CD14-positive monocyte (primary cell): ENCODE results near the gene SPOPL. TPM values are rescaled to one million over a fixed set of nuclear protein-coding genes. Genes with fewer than 3 reads are reported as not detected.

ENCODE experiments used
- DNase-seq, 3 donors: peaks; one replicate each; pipeline ENCODE4 v3.0.0-alpha.2; 2011 to 2022
- H2AFZ ChIP-seq: 2 replicates; pipeline ENCODE4 v1.6.0; 2012; ENCODE audit warnings: mild to moderate bottlenecking, low read depth, low read length, inconsistent platforms; ENCODE audit not compliant: insufficient read depth, poor library complexity, severe bottlenecking
- H3K27ac ChIP-seq, 2 donors: 1 replicate in 1 of 2; 2 replicates in 1 of 2; pipeline ENCODE4 v1.5.1; 2012 to 2013; ENCODE audit warnings: low read length in 2 of 2, control low read depth in 1 of 2, inconsistent platforms in 1 of 2, low read depth in 1 of 2, mild to moderate bottlenecking in 1 of 2
- H3K27me3 ChIP-seq, 2 donors: one replicate each; pipeline versions ENCODE4 v1.6.0 to v1.6.1; 2011 to 2013; ENCODE audit warnings: low read length in 2 of 2; ENCODE audit not compliant: control insufficient read depth in 2 of 2, insufficient read depth in 2 of 2
- H3K36me3 ChIP-seq, 2 donors: replicated peaks in 1 of 2; 1 replicate in 1 of 2; 2 replicates in 1 of 2; pipeline versions ENCODE4 v1.5.1 to v1.6.1; 2012 to 2013; ENCODE audit warnings: low read length in 2 of 2, control low read depth in 1 of 2, inconsistent platforms in 1 of 2, mild to moderate bottlenecking in 1 of 2; ENCODE audit not compliant: insufficient read depth in 2 of 2, control insufficient read depth in 1 of 2
- H3K4me1 ChIP-seq, 2 donors: 1 replicate in 1 of 2; 2 replicates in 1 of 2; pipeline versions ENCODE4 v1.5.1 to v1.6.1; 2012 to 2013; ENCODE audit warnings: low read length in 2 of 2, control low read depth in 1 of 2, inconsistent platforms in 1 of 2, mild to moderate bottlenecking in 1 of 2, moderate library complexity in 1 of 2; ENCODE audit not compliant: insufficient read depth in 2 of 2, control insufficient read depth in 1 of 2
- H3K4me2 ChIP-seq: replicated peaks from 2 replicates; pipeline ENCODE3; 2012; ENCODE audit warnings: low read length, moderate library complexity, mild to moderate bottlenecking; ENCODE audit not compliant: poor library complexity, severe bottlenecking; ENCODE audit errors: extremely low read depth
- H3K4me3 ChIP-seq, 3 experiments: fragments of 200-600 bp in 1 of 3; sonication (generic) in 1 of 3; replicated peaks in 1 of 3; 1 replicate in 2 of 3; 2 replicates in 1 of 3; pipeline ENCODE4 v1.5.1; 2011 to 2013; ENCODE audit warnings: low read length in 3 of 3, mild to moderate bottlenecking in 3 of 3, control low read depth in 2 of 3, low read depth in 2 of 3, inconsistent platforms in 1 of 3, moderate library complexity in 1 of 3
- H3K79me2 ChIP-seq: 2 replicates; pipeline ENCODE4 v1.6.0; 2012; ENCODE audit warnings: mild to moderate bottlenecking, control low read depth, inconsistent platforms, low read length, moderate library complexity; ENCODE audit not compliant: insufficient read depth
- H3K9ac ChIP-seq: 2 replicates; pipeline ENCODE4 v1.6.0; 2017; ENCODE audit warnings: low read length, mild to moderate bottlenecking; ENCODE audit not compliant: insufficient read depth, poor library complexity, severe bottlenecking
- H3K9me3 ChIP-seq, 2 donors: replicated peaks in 1 of 2; 1 replicate in 1 of 2; 2 replicates in 1 of 2; pipeline versions ENCODE4 v1.5.1 to v1.6.1; 2012 to 2013; ENCODE audit warnings: low read length in 2 of 2, control low read depth in 1 of 2; ENCODE audit not compliant: control insufficient read depth in 1 of 2, insufficient read depth in 1 of 2
- H4K20me1 ChIP-seq: 2 replicates; pipeline ENCODE4 v1.6.0; 2012; ENCODE audit warnings: mild to moderate bottlenecking, low read length, control low read depth, moderate library complexity; ENCODE audit not compliant: insufficient read depth
- H3K27ac Mint-ChIP-seq, 7 donors: one replicate each; pipeline ENCODE4 v1.8.0; 2020; ENCODE audit warnings: mild to moderate bottlenecking in 7 of 7, mixed read lengths in 7 of 7, moderate library complexity in 6 of 7, inconsistent platforms in 2 of 7
- H3K27me3 Mint-ChIP-seq, 3 donors: one replicate each; pipeline ENCODE4 v1.8.0; 2021 to 2022; ENCODE audit warnings: low read depth in 3 of 3, mild to moderate bottlenecking in 3 of 3, mixed read lengths in 3 of 3, moderate library complexity in 3 of 3, inconsistent platforms in 1 of 3
- H3K36me3 Mint-ChIP-seq, 2 donors: one replicate each; pipeline ENCODE4 v1.8.0; 2020; ENCODE audit warnings: mixed read lengths in 2 of 2, inconsistent platforms in 1 of 2, mild to moderate bottlenecking in 1 of 2
- H3K4me1 Mint-ChIP-seq: one replicate; pipeline ENCODE4 v1.8.0; 2020; ENCODE audit warnings: mild to moderate bottlenecking, mixed read lengths
- H3K4me3 Mint-ChIP-seq, 2 donors: one replicate each; pipeline ENCODE4 v1.8.0; 2020; ENCODE audit warnings: mild to moderate bottlenecking in 2 of 2, mixed read lengths in 2 of 2, moderate library complexity in 1 of 2
- H3K9me3 Mint-ChIP-seq, 7 donors: one replicate each; pipeline ENCODE4 v1.8.0; 2020 to 2022; ENCODE audit warnings: mixed read lengths in 7 of 7, mild to moderate bottlenecking in 6 of 7, moderate library complexity in 6 of 7, inconsistent platforms in 2 of 7
- WGBS: methylation state at CpG from one replicate; pipeline ENCODE4 v1.1.5; 2013; ENCODE audit warnings: missing lambda C conversion rate; ENCODE audit not compliant: insufficient coverage; 5-methylcytosine and 5-hydroxymethylcytosine counted together
- intact Hi-C, 2 donors: fragments of 100-400 bp; cut with micrococcal nuclease; formaldehyde crosslinking; loops; one replicate each; pipeline versions ENCODE4 v1.15.0 to v1.15.1; 2023
- polyA plus RNA-seq, 3 donors: library from polyadenylated mRNA; depleted of rRNA in 1 of 3; unstranded in 2 of 3; stranded (reverse) in 1 of 3; fragments of 300-500 nt in 2 of 3; fragments of >200 nt in 1 of 3; fragmentation: Illumina TruSeq in 2 of 3; gene quantifications; 1 replicate in 2 of 3; 2 replicates in 1 of 3; pipeline ENCODE4 v1.2.3, GENCODE V29; 2012 to 2021
- TF ChIP-seq, protein P1 (sequence below): fragments of 200-600 bp; IDR thresholded peaks from one replicate; pipeline ENCODE4 v1.8.0; 2022; ENCODE audit warnings: antibody characterized with exemption, mild to moderate bottlenecking

SPOPL gene
- polyA plus RNA-seq, 3 donors = 13.1 to 22.4 (median 18.1) TPM

DNA sequence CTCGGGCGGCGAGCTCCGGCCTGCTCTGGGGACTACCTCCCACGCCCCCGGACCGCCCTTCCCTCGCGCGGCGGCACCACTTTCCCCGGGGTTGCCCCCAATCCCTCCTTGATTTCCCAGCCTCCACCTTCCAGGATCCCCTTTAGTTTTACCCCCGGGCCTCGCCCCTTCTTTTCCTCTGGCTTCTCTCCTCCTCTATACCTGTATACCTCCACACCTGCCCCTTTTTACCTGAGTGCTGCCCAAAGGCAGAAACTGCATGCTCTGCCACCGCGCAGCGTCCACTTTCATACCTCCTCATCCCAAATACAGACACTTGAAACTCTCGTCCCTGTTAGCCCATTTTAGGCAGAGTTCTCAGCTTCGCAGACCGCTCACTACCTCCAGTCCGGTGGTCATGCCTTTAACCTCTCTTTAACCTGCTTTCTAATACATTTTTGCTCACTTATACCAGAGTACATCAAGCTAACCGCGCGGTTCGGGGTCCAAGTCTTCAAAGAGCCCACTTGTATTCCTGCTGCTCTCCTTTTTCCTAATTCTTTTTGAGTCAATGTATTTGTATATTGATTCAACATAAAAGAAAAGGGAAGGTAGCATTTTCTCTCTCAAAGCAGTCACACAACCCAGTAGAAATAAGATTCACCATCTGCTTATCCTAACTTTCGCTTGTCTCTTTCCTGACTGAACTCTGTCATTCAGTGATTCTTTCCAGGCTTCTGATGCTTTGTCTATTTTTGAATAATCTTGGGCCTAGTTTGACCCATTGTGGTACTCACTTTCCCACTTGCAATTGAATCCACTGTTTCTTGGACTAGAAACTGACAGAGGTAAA, 901 bp downstream of the SPOPL start:
- TF ChIP-seq, protein P1, sequence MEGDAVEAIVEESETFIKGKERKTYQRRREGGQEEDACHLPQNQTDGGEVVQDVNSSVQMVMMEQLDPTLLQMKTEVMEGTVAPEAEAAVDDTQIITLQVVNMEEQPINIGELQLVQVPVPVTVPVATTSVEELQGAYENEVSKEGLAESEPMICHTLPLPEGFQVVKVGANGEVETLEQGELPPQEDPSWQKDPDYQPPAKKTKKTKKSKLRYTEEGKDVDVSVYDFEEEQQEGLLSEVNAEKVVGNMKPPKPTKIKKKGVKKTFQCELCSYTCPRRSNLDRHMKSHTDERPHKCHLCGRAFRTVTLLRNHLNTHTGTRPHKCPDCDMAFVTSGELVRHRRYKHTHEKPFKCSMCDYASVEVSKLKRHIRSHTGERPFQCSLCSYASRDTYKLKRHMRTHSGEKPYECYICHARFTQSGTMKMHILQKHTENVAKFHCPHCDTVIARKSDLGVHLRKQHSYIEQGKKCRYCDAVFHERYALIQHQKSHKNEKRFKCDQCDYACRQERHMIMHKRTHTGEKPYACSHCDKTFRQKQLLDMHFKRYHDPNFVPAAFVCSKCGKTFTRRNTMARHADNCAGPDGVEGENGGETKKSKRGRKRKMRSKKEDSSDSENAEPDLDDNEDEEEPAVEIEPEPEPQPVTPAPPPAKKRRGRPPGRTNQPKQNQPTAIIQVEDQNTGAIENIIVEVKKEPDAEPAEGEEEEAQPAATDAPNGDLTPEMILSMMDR = peak; percentile 12
- DNase-seq = no peak
- Mint-ChIP-seq H3K36me3 (peaks cover 5 to 11% of the 10 kb centered on the region in 2 donors), H3K27ac (peak overlapping the region; percentile 94 to 100 (median 98)), H3K4me3 (peak overlapping the region; percentile 100), H3K27me3 (peaks cover 0 to 2% (median 0%) of the 10 kb centered on the region in 3 donors), H3K9me3 (peaks cover 0 to 1% (median 0%) of the 10 kb centered on the region in 7 donors), H3K4me1 (peaks cover 62% of the 10 kb centered on the region)
- Histone ChIP-seq H3K9me3 (no peaks in the 10 kb centered on the region), H3K4me2 (peak overlapping the region; percentile 98), H3K27ac (peak overlapping the region; percentile 88 to 92), H3K36me3 (no peaks in the 10 kb centered on the region), H3K27me3 (no peaks in the 10 kb centered on the region), H3K9ac (peak overlapping the region; percentile 88), H3K4me1 (peaks cover 57 to 78% of the 10 kb centered on the region in 2 donors), H4K20me1 (peaks cover 25% of the 10 kb centered on the region), H3K79me2 (peaks cover 72% of the 10 kb centered on the region), H2AFZ (peak overlapping the region; percentile 66), H3K4me3 (peak overlapping the region; percentile 94 to 98 (median 95))
- intact Hi-C loops = loop anchor here (5.0 to 10.0 kb wide), 2 partner anchors 535 to 538 kb away; partner anchors contain the start of gene HNMT (in 1 of the 2)
- under 1% methylated on average over 21 of the region's 26 CpGs for WGBS

DNA sequence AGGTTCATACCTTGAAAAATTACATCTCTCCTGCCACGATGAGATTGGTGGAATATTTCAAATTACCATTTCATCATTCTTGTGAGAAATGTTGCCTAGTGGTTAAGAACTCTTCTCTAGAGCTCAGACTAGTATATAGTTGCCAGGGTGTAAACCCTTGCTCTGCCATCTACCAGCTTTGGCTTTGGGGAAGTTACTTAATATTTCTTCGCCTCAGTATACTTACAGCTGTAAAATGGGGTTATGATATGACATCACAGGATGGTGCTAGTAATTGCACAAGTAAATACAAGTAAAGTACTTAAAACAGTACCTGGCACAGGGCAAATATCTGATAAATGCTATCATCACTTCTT, 1.5 kb downstream of the SPOPL start:
- H3K27ac ChIP-seq = peak overlapping the region in 1 of 2 donors; percentile 88
- H3K9me3 Mint-ChIP-seq = peaks cover 0 to 1% (median 0%) of the 10 kb centered on the region in 7 donors
- no peaks in the 10 kb centered on the region for H3K27me3 ChIP-seq
- WGBS = no CpG with 5 or more reads among the region's 2 CpGs
- peak overlapping the region; percentile 66 for H2AFZ ChIP-seq
- H3K36me3 Mint-ChIP-seq = peaks cover 3 to 10% of the 10 kb centered on the region in 2 donors
- peak; percentile 53 to 88 (median 83) for DNase-seq
- no peaks in the 10 kb centered on the region for H3K36me3 ChIP-seq
- peak overlapping the region; percentile 98 for H3K4me2 ChIP-seq
- peak overlapping the region; percentile 94 to 98 (median 95) for H3K4me3 ChIP-seq
- H3K9me3 ChIP-seq = no peaks in the 10 kb centered on the region
- peaks cover 0 to 2% (median 0%) of the 10 kb centered on the region in 3 donors for H3K27me3 Mint-ChIP-seq
- peaks cover 30% of the 10 kb centered on the region for H4K20me1 ChIP-seq
- H3K4me1 Mint-ChIP-seq = peaks cover 64% of the 10 kb centered on the region
- H3K4me1 ChIP-seq = peaks cover 57 to 78% of the 10 kb centered on the region in 2 donors
- intact Hi-C loops = loop anchor here (5.0 to 10.0 kb wide), 2 partner anchors 536 to 538 kb away; partner anchors contain the start of gene HNMT (in 1 of the 2)
- TF ChIP-seq, protein P1 = no peak
- H3K4me3 Mint-ChIP-seq = peak overlapping the region; percentile 100
- H3K9ac ChIP-seq = peak overlapping the region; percentile 88
- peak overlapping the region; percentile 94 to 100 (median 98) for H3K27ac Mint-ChIP-seq
- H3K79me2 ChIP-seq = peaks cover 78% of the 10 kb centered on the region
